ENCODE measurements around the gene MGAT4B. TPM values are rescaled to one million over a fixed set of nuclear protein-coding genes. Genes with fewer than 3 reads are reported as not detected.

Gene MGAT4B
- total RNA-seq, 1 experiment from 2014 or later: 151 TPM

DNA sequence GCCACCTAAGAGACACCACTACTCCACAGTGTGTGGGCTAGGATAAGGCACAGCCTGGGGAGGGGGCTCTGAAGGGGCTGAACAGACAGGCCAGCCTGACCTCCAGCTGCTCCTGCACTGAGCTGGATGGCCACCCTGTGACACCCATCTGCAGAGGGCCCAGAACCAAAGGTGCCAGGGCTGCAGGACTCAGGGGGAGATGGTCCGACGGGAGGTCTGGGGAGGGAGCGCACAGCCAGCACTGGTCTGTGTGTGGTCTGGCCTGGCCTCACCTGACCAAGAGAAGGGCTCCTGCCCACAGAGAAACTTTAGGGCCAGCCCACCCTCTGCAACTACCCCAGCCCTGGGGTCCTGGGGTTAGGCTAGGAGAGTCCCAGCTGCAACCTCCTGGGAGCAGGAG lies 12.1 kb downstream of the MGAT4B start:
- H3K27ac Mint-ChIP-seq: no peak overlapping the region
- ATAC-seq (no peak), DNase-seq (ENCODE audit: low spot score) (no peak)
- peaks cover 18% of the 10 kb centered on the region for H3K4me1 Mint-ChIP-seq
- H3K9me3 Mint-ChIP-seq: no peaks in the 10 kb centered on the region
- H3K36me3 Mint-ChIP-seq: peaks cover 12% of the 10 kb centered on the region
- TF ChIP-seq IRF2 (CRISPR knock-in tag; IDR thresholded peaks at IDR 0.05; ENCODE audit: borderline replicate concordance, low read depth): no peak
- no peak for TF ChIP-seq NFYB (CRISPR knock-in tag; conservative IDR thresholded peaks at IDR 0.05; ENCODE audit: low read depth)
- no peak for TF ChIP-seq ZBTB21 (CRISPR knock-in tag; IDR thresholded peaks at IDR 0.05; ENCODE audit: borderline replicate concordance)
- TF ChIP-seq TEAD4 (CRISPR knock-in tag; IDR thresholded peaks at IDR 0.05): no peak
- TF ChIP-seq, protein P1, sequence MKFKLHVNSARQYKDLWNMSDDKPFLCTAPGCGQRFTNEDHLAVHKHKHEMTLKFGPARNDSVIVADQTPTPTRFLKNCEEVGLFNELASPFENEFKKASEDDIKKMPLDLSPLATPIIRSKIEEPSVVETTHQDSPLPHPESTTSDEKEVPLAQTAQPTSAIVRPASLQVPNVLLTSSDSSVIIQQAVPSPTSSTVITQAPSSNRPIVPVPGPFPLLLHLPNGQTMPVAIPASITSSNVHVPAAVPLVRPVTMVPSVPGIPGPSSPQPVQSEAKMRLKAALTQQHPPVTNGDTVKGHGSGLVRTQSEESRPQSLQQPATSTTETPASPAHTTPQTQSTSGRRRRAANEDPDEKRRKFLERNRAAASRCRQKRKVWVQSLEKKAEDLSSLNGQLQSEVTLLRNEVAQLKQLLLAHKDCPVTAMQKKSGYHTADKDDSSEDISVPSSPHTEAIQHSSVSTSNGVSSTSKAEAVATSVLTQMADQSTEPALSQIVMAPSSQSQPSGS (CRISPR knock-in tag; IDR thresholded peaks at IDR 0.05; ENCODE audit: borderline replicate concordance, low read depth): no peak
- H3K27me3 Mint-ChIP-seq (ENCODE audit: low read depth): no peaks in the 10 kb centered on the region
- peak overlapping the region; percentile 67 for H3K4me3 Mint-ChIP-seq
- ChIA-PET POLR2A (no interaction called here), CTCF (interaction anchor here (1.0 to 5.7 kb wide), 2 partner anchors 26 to 32 kb away, joined by 3 to 39 read pairs; no protein-coding TSS in a partner anchor)

DNA sequence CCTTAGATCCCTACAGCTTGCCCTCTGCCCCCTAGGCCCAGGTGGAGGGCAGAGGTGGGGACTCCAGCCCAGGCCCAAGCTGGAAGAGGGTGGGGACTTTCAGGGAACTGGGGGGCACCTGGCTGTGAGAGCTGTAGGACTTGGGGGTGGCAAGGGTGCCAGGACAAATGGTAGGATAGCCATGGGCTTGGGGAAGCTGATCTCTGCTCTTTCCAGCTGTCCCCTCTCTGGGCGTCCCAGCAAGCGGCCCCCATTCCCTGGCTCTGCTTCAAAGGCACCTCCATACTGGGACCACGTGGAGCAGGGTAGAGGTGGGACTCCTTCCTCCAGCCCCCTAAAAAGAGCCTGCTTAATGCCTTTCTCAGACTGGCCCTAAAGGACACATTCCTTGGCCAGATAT lies 12.5 kb downstream of the MGAT4B start:
- no peaks in the 10 kb centered on the region for H3K27me3 Mint-ChIP-seq (ENCODE audit: low read depth)
- peaks cover 3% of the 10 kb centered on the region; the same call in 1 of the 2 replicates for H3K9me3 Mint-ChIP-seq
- TF ChIP-seq, protein P2, sequence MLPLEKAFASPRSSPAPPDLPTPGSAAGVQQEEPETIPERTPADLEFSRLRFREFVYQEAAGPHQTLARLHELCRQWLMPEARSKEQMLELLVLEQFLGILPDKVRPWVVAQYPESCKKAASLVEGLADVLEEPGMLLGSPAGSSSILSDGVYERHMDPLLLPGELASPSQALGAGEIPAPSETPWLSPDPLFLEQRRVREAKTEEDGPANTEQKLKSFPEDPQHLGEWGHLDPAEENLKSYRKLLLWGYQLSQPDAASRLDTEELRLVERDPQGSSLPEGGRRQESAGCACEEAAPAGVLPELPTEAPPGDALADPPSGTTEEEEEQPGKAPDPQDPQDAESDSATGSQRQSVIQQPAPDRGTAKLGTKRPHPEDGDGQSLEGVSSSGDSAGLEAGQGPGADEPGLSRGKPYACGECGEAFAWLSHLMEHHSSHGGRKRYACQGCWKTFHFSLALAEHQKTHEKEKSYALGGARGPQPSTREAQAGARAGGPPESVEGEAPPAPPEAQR (CRISPR knock-in tag; IDR thresholded peaks at IDR 0.05): no peak
- TF ChIP-seq SP1 (CRISPR knock-in tag; conservative IDR thresholded peaks at IDR 0.05) (no peak), TEAD1 (CRISPR knock-in tag; IDR thresholded peaks at IDR 0.05) (no peak), ZNF317 (CRISPR knock-in tag; IDR thresholded peaks at IDR 0.05; ENCODE audit: borderline replicate concordance, low read depth) (no peak), GTF2I (CRISPR knock-in tag; conservative IDR thresholded peaks at IDR 0.05) (no peak), JUN (CRISPR knock-in tag; IDR thresholded peaks at IDR 0.05) (no peak), MXD4 (CRISPR knock-in tag; IDR thresholded peaks at IDR 0.05; ENCODE audit: borderline replicate concordance) (no peak), NFE2L1 (CRISPR knock-in tag; IDR thresholded peaks at IDR 0.05) (no peak), FOXK1 (CRISPR knock-in tag; IDR thresholded peaks at IDR 0.05) (no peak), ETV6 (CRISPR knock-in tag; IDR thresholded peaks at IDR 0.05) (no peak)
- TF ChIP-seq, protein P3, sequence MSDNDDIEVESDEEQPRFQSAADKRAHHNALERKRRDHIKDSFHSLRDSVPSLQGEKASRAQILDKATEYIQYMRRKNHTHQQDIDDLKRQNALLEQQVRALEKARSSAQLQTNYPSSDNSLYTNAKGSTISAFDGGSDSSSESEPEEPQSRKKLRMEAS (CRISPR knock-in tag; IDR thresholded peaks at IDR 0.05): no peak
- TF ChIP-seq, protein P4, sequence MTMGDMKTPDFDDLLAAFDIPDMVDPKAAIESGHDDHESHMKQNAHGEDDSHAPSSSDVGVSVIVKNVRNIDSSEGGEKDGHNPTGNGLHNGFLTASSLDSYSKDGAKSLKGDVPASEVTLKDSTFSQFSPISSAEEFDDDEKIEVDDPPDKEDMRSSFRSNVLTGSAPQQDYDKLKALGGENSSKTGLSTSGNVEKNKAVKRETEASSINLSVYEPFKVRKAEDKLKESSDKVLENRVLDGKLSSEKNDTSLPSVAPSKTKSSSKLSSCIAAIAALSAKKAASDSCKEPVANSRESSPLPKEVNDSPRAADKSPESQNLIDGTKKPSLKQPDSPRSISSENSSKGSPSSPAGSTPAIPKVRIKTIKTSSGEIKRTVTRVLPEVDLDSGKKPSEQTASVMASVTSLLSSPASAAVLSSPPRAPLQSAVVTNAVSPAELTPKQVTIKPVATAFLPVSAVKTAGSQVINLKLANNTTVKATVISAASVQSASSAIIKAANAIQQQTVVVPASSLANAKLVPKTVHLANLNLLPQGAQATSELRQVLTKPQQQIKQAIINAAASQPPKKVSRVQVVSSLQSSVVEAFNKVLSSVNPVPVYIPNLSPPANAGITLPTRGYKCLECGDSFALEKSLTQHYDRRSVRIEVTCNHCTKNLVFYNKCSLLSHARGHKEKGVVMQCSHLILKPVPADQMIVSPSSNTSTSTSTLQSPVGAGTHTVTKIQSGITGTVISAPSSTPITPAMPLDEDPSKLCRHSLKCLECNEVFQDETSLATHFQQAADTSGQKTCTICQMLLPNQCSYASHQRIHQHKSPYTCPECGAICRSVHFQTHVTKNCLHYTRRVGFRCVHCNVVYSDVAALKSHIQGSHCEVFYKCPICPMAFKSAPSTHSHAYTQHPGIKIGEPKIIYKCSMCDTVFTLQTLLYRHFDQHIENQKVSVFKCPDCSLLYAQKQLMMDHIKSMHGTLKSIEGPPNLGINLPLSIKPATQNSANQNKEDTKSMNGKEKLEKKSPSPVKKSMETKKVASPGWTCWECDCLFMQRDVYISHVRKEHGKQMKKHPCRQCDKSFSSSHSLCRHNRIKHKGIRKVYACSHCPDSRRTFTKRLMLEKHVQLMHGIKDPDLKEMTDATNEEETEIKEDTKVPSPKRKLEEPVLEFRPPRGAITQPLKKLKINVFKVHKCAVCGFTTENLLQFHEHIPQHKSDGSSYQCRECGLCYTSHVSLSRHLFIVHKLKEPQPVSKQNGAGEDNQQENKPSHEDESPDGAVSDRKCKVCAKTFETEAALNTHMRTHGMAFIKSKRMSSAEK (CRISPR knock-in tag; IDR thresholded peaks at IDR 0.05; ENCODE audit: borderline replicate concordance): no peak
- TF ChIP-seq, protein P5, sequence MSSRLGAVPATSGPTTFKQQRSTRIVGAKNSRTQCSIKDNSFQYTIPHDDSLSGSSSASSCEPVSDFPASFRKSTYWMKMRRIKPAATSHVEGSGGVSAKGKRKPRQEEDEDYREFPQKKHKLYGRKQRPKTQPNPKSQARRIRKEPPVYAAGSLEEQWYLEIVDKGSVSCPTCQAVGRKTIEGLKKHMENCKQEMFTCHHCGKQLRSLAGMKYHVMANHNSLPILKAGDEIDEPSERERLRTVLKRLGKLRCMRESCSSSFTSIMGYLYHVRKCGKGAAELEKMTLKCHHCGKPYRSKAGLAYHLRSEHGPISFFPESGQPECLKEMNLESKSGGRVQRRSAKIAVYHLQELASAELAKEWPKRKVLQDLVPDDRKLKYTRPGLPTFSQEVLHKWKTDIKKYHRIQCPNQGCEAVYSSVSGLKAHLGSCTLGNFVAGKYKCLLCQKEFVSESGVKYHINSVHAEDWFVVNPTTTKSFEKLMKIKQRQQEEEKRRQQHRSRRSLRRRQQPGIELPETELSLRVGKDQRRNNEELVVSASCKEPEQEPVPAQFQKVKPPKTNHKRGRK (CRISPR knock-in tag; IDR thresholded peaks at IDR 0.05; ENCODE audit: borderline replicate concordance): no peak
- TF ChIP-seq, protein P6, sequence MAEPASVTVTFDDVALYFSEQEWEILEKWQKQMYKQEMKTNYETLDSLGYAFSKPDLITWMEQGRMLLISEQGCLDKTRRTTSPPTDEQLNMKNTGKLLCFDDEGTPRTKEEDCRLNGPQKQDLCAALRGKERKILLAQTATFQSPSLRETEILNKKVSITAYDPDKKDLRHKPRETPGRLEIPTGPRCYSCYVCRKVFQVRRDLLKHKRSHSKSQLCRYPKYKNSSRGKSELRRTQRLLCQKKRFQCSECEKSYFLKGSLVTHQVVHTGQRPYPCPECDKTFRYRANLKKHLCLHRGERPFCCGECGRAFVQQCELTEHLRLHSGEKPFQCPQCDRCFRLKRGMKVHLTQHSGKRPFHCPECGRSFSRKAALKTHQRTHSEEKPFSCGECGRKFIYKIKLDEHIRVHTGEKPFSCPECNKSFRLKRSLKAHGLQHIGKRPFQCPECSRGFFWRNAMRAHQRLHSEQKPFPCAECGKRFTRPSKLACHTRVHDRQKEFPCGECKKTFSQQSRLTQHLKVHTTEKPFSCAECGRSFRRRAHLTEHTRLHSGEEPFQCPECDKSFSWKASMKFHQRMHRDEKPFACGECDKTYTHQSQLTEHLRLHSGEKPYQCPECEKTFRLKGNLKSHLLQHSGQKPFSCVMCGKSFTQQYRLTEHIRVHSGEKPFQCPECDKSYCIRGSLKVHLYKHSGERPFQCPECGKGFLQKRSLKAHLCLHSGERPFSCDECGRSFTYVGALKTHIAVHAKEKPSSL (CRISPR knock-in tag; conservative IDR thresholded peaks at IDR 0.05): no peak
- CTCF ChIA-PET: interaction anchor here (5.7 kb wide), 1 partner anchor 31 kb away, joined by 39 read pairs; no protein-coding TSS in a partner anchor
- H3K4me1 Mint-ChIP-seq: peaks cover 18% of the 10 kb centered on the region
- ATAC-seq (no peak), DNase-seq (ENCODE audit: low spot score) (no peak)
- POLR2A ChIA-PET: no interaction called here
- peaks cover 10% of the 10 kb centered on the region for H3K36me3 Mint-ChIP-seq
- H3K4me3 Mint-ChIP-seq: no peak overlapping the region
- H3K27ac Mint-ChIP-seq: no peak overlapping the region

Measured in WTC11 (cell line).